Measurements from ENCODE around the gene ARAF. TPM values are rescaled to one million over a fixed set of nuclear protein-coding genes. Genes with fewer than 3 reads are reported as not detected.

ARAF gene
- total and polyA plus RNA-seq, 2 of the 13 experiments (the other 11 are each of a cell fraction or from before 2014, with no cell fraction given) = 18.0 to 33.1 TPM

- TF ChIP-seq ZNF232 (CRISPR knock-in tag; IDR thresholded peaks at IDR 0.05; ENCODE audit: borderline replicate concordance) = 0 out of 2 replicates have a peak, but pooled peaks have one; percentile 44
- TF ChIP-seq, protein P1, sequence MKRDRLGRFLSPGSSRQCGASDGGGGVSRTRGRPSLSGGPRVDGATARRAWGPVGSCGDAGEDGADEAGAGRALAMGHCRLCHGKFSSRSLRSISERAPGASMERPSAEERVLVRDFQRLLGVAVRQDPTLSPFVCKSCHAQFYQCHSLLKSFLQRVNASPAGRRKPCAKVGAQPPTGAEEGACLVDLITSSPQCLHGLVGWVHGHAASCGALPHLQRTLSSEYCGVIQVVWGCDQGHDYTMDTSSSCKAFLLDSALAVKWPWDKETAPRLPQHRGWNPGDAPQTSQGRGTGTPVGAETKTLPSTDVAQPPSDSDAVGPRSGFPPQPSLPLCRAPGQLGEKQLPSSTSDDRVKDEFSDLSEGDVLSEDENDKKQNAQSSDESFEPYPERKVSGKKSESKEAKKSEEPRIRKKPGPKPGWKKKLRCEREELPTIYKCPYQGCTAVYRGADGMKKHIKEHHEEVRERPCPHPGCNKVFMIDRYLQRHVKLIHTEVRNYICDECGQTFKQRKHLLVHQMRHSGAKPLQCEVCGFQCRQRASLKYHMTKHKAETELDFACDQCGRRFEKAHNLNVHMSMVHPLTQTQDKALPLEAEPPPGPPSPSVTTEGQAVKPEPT (CRISPR knock-in tag; IDR thresholded peaks at IDR 0.05; ENCODE audit: low read depth) = no peak
- TF ChIP-seq, protein P2, sequence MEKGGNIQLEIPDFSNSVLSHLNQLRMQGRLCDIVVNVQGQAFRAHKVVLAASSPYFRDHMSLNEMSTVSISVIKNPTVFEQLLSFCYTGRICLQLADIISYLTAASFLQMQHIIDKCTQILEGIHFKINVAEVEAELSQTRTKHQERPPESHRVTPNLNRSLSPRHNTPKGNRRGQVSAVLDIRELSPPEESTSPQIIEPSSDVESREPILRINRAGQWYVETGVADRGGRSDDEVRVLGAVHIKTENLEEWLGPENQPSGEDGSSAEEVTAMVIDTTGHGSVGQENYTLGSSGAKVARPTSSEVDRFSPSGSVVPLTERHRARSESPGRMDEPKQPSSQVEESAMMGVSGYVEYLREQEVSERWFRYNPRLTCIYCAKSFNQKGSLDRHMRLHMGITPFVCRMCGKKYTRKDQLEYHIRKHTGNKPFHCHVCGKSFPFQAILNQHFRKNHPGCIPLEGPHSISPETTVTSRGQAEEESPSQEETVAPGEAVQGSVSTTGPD (CRISPR knock-in tag; IDR thresholded peaks at IDR 0.05) = no peak
- TF ChIP-seq MIER3 (CRISPR knock-in tag; IDR thresholded peaks at IDR 0.05; ENCODE audit: borderline replicate concordance) = no peak
- TF ChIP-seq SUZ12 (IDR thresholded peaks at IDR 0.05; ENCODE audit: low read depth, low read length) = no peak
- TF ChIP-seq SRY (CRISPR knock-in tag; IDR thresholded peaks at IDR 0.05) = peak; percentile 80; the same call in 1 of the 2 replicates
- TF ChIP-seq KAT8 (CRISPR knock-in tag; IDR thresholded peaks at IDR 0.05) = 0 out of 2 replicates have a peak, but pooled peaks have one; percentile 32
- no peak for TF ChIP-seq TBL1XR1 (IDR thresholded peaks at IDR 0.05; ENCODE audit: borderline replicate concordance, low read length, partially characterized antibody)
- TF ChIP-seq, protein P3, sequence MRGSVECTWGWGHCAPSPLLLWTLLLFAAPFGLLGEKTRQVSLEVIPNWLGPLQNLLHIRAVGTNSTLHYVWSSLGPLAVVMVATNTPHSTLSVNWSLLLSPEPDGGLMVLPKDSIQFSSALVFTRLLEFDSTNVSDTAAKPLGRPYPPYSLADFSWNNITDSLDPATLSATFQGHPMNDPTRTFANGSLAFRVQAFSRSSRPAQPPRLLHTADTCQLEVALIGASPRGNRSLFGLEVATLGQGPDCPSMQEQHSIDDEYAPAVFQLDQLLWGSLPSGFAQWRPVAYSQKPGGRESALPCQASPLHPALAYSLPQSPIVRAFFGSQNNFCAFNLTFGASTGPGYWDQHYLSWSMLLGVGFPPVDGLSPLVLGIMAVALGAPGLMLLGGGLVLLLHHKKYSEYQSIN (CRISPR knock-in tag; IDR thresholded peaks at IDR 0.05; ENCODE audit: borderline replicate concordance) = no peak
- no peak for TF ChIP-seq ETS1 (CRISPR knock-in tag; IDR thresholded peaks at IDR 0.05)
- TF ChIP-seq, protein P4, sequence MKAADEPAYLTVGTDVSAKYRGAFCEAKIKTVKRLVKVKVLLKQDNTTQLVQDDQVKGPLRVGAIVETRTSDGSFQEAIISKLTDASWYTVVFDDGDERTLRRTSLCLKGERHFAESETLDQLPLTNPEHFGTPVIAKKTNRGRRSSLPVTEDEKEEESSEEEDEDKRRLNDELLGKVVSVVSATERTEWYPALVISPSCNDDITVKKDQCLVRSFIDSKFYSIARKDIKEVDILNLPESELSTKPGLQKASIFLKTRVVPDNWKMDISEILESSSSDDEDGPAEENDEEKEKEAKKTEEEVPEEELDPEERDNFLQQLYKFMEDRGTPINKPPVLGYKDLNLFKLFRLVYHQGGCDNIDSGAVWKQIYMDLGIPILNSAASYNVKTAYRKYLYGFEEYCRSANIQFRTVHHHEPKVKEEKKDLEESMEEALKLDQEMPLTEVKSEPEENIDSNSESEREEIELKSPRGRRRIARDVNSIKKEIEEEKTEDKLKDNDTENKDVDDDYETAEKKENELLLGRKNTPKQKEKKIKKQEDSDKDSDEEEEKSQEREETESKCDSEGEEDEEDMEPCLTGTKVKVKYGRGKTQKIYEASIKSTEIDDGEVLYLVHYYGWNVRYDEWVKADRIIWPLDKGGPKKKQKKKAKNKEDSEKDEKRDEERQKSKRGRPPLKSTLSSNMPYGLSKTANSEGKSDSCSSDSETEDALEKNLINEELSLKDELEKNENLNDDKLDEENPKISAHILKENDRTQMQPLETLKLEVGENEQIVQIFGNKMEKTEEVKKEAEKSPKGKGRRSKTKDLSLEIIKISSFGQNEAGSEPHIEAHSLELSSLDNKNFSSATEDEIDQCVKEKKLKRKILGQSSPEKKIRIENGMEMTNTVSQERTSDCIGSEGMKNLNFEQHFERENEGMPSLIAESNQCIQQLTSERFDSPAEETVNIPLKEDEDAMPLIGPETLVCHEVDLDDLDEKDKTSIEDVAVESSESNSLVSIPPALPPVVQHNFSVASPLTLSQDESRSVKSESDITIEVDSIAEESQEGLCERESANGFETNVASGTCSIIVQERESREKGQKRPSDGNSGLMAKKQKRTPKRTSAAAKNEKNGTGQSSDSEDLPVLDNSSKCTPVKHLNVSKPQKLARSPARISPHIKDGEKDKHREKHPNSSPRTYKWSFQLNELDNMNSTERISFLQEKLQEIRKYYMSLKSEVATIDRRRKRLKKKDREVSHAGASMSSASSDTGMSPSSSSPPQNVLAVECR (CRISPR knock-in tag; IDR thresholded peaks at IDR 0.05; ENCODE audit: borderline replicate concordance) = peak; percentile 52; the same call in 1 of the 2 replicates
- no peak for TF ChIP-seq ZNF484 (CRISPR knock-in tag; IDR thresholded peaks at IDR 0.05; ENCODE audit: borderline replicate concordance, low read depth)
- no peak for TF ChIP-seq NPAS2 (CRISPR knock-in tag; IDR thresholded peaks at IDR 0.05; ENCODE audit: borderline replicate concordance)
- no peak for TF ChIP-seq ZNF572 (CRISPR knock-in tag; IDR thresholded peaks at IDR 0.05)
- TF ChIP-seq EP300 (IDR thresholded peaks at IDR 0.05; ENCODE audit: low read depth in 2 of 2, low read length in 2 of 2) = no peak
- no peak for TF ChIP-seq EP300 (CRISPR knock-in tag; IDR thresholded peaks at IDR 0.05; ENCODE audit: borderline replicate concordance)
Measured at GRCh38 chrX:47619486-47620302, 58.7 kb downstream of the ARAF start, which contains the start of gene SYN1 (continued).
